ENCODE data around the gene KLF11.

DNA sequence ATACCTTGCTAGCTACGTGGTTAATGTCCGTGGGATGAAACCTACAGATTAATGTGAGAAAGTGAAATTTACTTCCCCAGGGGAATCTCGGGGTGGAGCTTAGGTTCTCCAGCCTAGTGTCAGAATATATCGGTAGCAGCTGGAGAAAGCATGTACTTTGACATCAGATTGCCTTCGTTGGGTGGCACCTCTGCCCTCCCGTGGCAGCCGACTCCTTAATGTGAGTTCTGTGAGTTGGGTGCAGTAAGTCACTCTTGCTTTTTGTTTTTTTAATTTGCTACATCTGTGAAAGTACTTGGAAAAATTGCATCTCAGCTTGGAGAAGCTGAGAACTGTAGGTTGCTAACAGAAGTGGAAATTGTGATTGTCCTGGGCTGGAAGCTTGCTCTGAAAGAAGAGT is 3.6 kb downstream of the KLF11 start:
- TF ChIP-seq POLR2AphosphoS5 (IDR thresholded peaks at IDR 0.05; ENCODE audit: low read depth, low read length) (no peak), RFX5 (IDR thresholded peaks at IDR 0.05; ENCODE audit: low read length) (no peak), YY1 (IDR thresholded peaks at IDR 0.05; ENCODE audit: low read depth) (no peak), FOXM1 (IDR thresholded peaks at IDR 0.05; ENCODE audit: low read depth) (no peak)
